Measurements from ENCODE around the gene GSTP1. TPM values are rescaled to one million over a fixed set of nuclear protein-coding genes. Genes with fewer than 3 reads are reported as not detected.

The GSTP1 gene
- polyA plus RNA-seq, 1 of the 3 experiments (the other 2 are of a cell fraction) = 745 TPM

GRCh38 chr11:67612751-67613150 lies 29.1 kb downstream of the GSTP1 start:
- Histone ChIP-seq H4K20me1 (ENCODE audit: insufficient read depth) (peaks cover 2% of the 10 kb centered on the region; the same call in 1 of the 2 replicates), H3K4me1 (ENCODE audit: control insufficient read depth in 1 of 2, insufficient read depth in 2 of 2, low read depth in 1 of 2, low read length in 1 of 2) (peaks cover 1 to 4% of the 10 kb centered on the region in 2 experiments; a peak in 3 of 4 replicates), H3K27me3 (ENCODE audit: insufficient read depth) (no peaks in the 10 kb centered on the region), H2AFZ (ENCODE audit: low read depth) (no peak overlapping the region), H3K9me2 (no peaks in the 10 kb centered on the region), H3K9me3 (no peaks in the 10 kb centered on the region), H3K36me3 (replicated peaks in 1 of 2; ENCODE audit: control insufficient read depth in 1 of 2, insufficient read depth in 2 of 2, low read length in 1 of 2) (peaks cover 5 to 42% of the 10 kb centered on the region in 2 experiments), H3K4me2 (no peak overlapping the region), H3K9ac (no peak overlapping the region), H3K27ac (ENCODE audit: low read depth in 2 of 2, low read length in 1 of 2) (no peak overlapping the region), H3K4me3 (ENCODE audit: low read depth in 2 of 2, low read length in 1 of 2) (no peak overlapping the region), H3F3A (replicated peaks; ENCODE audit: insufficient read depth) (no peaks in the 10 kb centered on the region), H3K79me2 (ENCODE audit: insufficient read depth) (peaks cover 7% of the 10 kb centered on the region)
- TF ChIP-seq REST (IDR thresholded peaks at IDR 0.05; ENCODE audit: low read depth, low read length) (no peak), FOXJ3 (CRISPR knock-in tag; IDR thresholded peaks at IDR 0.05) (no peak), CTCF (IDR thresholded peaks at IDR 0.05) (no peak), TEAD4 (IDR thresholded peaks at IDR 0.05; ENCODE audit: borderline replicate concordance, insufficient read depth) (no peak), RXRA (IDR thresholded peaks at IDR 0.05; ENCODE audit: borderline replicate concordance, low read depth) (no peak), RFX5 (IDR thresholded peaks at IDR 0.05; ENCODE audit: low read length) (no peak), ELF1 (IDR thresholded peaks at IDR 0.05) (no peak)
- TF ChIP-seq, protein P1, sequence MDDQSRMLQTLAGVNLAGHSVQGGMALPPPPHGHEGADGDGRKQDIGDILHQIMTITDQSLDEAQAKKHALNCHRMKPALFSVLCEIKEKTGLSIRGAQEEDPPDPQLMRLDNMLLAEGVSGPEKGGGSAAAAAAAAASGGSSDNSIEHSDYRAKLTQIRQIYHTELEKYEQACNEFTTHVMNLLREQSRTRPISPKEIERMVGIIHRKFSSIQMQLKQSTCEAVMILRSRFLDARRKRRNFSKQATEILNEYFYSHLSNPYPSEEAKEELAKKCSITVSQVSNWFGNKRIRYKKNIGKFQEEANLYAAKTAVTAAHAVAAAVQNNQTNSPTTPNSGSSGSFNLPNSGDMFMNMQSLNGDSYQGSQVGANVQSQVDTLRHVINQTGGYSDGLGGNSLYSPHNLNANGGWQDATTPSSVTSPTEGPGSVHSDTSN (IDR thresholded peaks at IDR 0.05) = no peak
- DNase-seq = no peak
- ChIA-PET CTCF (interaction anchor here (4.6 to 7.1 kb wide), 2 partner anchors 16 to 29 kb away, joined by 24 to 107 read pairs; partner anchors contain the start of genes GSTP1 and NUDT8), POLR2A (no interaction called here)
- WGBS (ENCODE audit: low lambda C conversion rate) = 91% methylated on average over 9 of the region's 13 CpGs

GRCh38 chr11:67613313-67613959 lies 29.8 kb downstream of the GSTP1 start:
- H3K27ac ChIP-seq (ENCODE audit: low read depth in 2 of 2, low read length in 1 of 2) = no peak overlapping the region
- CTCF ChIA-PET = interaction anchor here (0.6 to 7.1 kb wide), 19 partner anchors 8 to 179 kb away, joined by 3 to 107 read pairs (median 5); partner anchors contain the start of genes GSTP1 and NUDT8
- no peak overlapping the region for H3K4me2 ChIP-seq
- H3K9me3 ChIP-seq = no peaks in the 10 kb centered on the region
- H4K20me1 ChIP-seq (ENCODE audit: insufficient read depth) = peaks cover 2% of the 10 kb centered on the region; the same call in 1 of the 2 replicates
- peaks cover 5 to 42% of the 10 kb centered on the region in 2 experiments for H3K36me3 ChIP-seq (replicated peaks in 1 of 2; ENCODE audit: control insufficient read depth in 1 of 2, insufficient read depth in 2 of 2, low read length in 1 of 2)
- no peak for TF ChIP-seq MXI1 (IDR thresholded peaks at IDR 0.05; ENCODE audit: low read depth, low read length)
- TF ChIP-seq EZH2phosphoT487 (IDR thresholded peaks at IDR 0.05; ENCODE audit: borderline replicate concordance, low read depth) = no peak
- H3K9me2 ChIP-seq = no peaks in the 10 kb centered on the region
- no peaks in the 10 kb centered on the region for H3F3A ChIP-seq (replicated peaks; ENCODE audit: insufficient read depth)
- no peak overlapping the region for H3K9ac ChIP-seq
- WGBS (ENCODE audit: low lambda C conversion rate) = 91% methylated on average over 8 of the region's 17 CpGs
- peaks cover under 1% of the 10 kb centered on the region; the same call in 1 of the 2 replicates for H3K79me2 ChIP-seq (ENCODE audit: insufficient read depth)
- H3K4me3 ChIP-seq (ENCODE audit: low read depth in 2 of 2, low read length in 1 of 2) = no peak overlapping the region
- POLR2A ChIA-PET = interaction anchor here (1.0 kb wide), 1 partner anchor 20 kb away, joined by 3 read pairs; no protein-coding TSS in a partner anchor
- H3K4me1 ChIP-seq (ENCODE audit: control insufficient read depth in 1 of 2, insufficient read depth in 2 of 2, low read depth in 1 of 2, low read length in 1 of 2) = no peaks in the 10 kb centered on the region; a peak in 1 of 4 replicates
- no peaks in the 10 kb centered on the region for H3K27me3 ChIP-seq (ENCODE audit: insufficient read depth)
- no peak for DNase-seq
- no peak overlapping the region for H2AFZ ChIP-seq (ENCODE audit: low read depth)
